GM21737 (cell line): ENCODE data around the gene KCNC1.

Source experiments
- ATAC-seq: cut with Tn5 transposase; IDR thresholded peaks from one replicate; pipeline ENCODE4 v1.9.1; 2021; ENCODE audit warnings: mild to moderate bottlenecking, moderate library complexity; ENCODE audit not compliant: unreplicated experiment

The KCNC1 gene

DNA sequence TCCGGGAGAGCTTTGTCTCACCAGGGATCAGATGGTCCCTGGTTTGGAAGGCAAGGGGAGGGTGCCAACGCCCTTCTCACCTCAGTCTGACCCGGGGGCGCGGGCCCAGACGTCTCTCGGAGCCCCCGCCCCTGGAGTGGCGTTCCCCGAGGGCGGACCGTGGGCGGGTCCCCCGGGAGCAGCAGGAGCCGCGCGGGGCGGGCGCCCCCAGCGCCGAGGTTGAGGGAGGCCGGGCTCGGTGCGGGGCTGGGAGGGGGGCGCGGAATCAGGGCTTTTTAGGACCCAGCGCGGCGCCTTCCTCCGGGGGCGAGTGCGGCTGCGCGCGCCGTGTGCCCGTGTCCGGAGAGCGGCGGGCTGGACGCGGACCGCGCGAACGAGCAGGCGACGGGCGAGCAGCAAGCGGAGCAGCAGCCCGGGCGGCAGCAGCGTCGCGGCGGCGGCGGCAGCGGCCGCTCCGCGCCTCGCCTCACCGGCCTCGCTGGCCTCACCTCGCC, at the start of gene KCNC1:
Gene KCNC1 (plus strand): TSS at position 364 of the 494 bp plus-strand sequence. CDS start 1,222 bp downstream, outside the sequence.
- ATAC-seq, result no peak

DNA sequence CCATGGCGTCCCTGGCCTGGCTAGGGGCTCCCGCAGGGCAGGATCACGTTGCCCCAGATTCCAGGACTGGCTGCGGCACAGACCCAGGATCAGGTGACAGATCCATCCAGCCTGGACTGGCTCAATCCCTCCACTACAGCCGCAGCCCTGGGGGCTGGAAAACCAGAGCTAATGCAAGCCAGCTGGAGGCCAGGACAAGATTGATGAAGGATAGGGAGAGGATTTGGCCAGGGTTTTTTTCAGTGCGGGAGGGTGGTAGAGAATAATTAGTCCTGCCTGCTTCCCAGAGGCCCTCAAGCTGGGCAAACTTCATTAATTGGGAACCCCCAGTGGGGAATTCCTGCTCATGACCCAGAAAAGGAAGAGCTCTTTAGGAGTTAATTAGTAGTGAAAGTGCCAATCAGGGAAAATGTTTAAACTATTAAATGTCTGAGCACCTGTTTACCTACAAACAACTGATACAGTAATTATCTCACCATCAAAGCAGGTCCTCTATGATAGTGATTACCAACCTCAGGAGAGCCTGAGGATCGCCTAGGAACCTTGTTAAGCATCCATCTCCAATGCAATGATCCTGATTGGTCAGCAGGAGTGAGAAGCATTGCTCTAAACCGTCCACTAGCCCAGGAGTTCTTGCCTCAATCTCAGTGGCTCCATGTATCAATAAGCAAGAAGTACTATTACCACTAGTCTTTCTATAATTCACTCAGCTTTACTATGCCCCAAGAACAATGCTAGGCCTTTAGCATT, 48.2 kb upstream of the KCNC1 start:
- ATAC-seq, result no peak

DNA sequence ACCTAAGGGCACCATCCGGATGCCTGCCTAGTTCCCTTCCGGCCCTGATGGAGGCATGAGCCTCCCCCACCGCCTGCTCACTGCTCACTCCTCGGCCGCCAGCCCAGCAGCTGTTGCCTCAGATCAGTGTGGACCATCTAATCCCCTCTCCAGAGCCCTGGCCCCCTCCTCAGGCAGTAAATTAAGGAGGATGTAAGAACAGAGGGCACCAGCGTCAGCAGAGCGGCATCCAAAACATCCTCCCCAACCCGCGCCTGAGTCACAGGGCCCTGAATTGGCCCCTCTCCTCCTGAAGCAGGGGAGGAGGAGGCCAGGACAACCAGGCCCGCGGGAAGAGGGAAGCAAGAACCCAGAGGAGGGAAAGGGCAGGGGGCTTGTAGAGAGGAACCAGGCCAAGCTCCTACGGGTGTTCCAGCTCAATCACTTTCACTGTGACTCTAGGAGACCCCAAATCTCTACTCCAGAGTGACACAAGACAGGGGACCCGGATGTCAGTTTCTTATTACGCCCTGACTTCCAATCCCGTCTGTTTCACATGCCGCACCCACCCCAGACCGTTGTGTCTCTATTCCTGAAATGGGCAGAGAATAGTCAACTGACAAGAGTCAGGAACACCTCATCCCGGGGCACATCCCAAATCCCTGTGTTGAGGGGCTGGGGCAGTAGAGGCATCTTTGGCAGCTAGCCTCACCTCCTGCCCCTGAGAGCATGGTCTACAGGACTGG, 46.5 kb upstream of the KCNC1 start:
- ATAC-seq, result no peak

DNA sequence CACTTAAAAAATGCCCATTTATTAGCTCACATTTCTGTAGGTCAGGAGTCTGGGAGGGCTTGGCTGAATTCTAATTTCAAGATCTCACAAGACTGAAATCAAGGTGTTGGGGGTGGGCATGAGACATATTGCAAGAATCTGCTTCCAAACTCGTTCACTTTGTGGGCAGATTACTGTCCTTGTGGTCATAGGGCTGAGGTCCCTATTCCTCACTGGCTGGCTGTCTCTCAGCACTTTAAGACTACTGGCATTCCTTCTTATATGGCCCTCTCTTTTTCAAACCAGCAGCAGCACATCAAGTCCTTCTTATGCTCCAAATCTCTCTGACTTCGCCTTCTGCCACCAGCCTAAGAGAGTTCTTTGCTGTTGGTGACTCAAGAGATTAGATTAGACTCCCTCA, 43.0 kb upstream of the KCNC1 start:
- no peak for ATAC-seq

DNA sequence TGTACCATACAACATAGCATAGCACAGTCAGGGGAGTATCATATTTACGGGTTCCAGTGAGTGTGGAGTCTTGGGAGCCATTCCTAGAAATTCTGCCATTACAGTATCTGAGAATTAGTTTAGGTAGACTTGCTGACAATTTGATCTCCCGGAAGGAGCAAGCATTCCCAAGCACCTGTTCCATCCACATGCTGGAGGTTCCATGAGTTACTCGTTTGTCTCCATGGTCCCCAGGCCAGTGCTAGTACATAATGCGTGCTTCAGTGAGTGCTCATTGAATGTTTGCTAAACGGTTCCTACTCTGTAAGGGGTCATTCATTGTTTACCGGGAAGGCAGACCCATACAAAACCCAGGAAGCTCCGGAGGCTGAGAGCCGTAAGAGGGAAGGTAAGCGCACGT, 42.6 kb upstream of the KCNC1 start:
- ATAC-seq, result no peak

DNA sequence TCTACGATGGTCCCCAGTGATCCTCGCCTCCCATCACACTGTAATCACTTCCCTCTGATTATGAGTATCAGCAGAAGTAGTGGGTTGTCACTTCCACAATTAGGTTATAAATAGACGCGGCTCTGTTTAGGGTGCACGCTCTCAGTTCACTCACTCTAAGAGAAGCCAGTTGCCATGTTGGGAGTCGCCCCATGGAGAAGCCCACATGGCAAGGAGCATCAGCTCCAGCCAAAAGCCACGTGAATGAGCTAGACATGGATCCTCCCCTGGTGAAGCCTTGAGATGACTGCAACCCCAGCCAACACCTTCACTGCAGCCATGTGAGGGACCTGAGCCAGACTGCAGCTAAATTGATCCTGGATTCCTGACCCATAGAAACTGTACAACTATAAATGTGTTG, 41.6 kb upstream of the KCNC1 start:
- no peak for ATAC-seq

DNA sequence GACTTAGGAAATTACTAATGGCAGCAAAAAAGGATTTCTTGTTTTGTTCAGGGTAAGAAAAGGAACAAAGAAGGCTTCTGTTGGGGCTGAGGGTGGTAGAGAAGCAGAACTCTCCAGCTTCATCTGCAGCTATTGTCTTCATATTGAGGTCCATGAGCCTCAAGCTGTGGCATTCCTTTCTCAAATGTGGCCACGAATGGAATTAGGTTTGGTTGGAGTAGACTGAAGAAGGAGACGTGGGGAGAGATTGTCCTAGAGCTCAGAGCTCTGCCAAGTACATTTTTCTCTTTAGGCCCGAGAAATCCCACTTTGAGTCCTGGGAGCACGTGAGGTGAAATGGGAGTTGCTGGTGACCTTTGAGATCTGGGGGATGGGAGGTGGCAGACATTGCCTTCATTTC, 41.0 kb upstream of the KCNC1 start:
- ATAC-seq, result no peak

DNA sequence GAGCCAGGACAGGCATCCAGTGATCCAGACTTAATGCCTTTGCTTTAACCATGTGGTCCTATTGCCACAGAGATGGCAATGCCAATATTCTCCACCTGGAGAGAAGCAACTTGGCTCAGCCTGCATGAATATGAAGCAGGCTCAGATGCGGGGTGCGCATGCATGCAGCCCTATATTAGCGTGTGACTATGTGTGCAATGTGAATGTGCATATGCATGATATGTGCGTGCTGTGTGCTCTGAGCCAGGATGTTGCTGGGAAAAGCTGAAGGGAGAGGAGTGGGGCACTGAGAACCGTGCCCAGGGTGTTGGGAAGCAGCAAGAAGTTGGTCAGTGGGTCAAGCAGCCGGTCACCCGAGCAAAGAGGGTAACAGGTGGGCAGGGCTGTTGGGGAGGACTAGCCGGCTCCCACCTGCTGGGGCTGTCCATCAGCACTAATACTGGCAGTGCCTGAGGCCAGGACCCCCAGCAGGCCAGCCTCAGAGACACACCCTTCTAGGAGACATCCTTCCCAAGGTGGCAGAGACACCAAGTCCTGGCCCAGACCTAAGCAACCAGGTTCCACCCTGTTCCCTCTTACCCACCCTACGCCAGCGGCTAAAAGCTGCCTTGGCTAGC, 40.0 kb upstream of the KCNC1 start:
- ATAC-seq, result no peak

DNA sequence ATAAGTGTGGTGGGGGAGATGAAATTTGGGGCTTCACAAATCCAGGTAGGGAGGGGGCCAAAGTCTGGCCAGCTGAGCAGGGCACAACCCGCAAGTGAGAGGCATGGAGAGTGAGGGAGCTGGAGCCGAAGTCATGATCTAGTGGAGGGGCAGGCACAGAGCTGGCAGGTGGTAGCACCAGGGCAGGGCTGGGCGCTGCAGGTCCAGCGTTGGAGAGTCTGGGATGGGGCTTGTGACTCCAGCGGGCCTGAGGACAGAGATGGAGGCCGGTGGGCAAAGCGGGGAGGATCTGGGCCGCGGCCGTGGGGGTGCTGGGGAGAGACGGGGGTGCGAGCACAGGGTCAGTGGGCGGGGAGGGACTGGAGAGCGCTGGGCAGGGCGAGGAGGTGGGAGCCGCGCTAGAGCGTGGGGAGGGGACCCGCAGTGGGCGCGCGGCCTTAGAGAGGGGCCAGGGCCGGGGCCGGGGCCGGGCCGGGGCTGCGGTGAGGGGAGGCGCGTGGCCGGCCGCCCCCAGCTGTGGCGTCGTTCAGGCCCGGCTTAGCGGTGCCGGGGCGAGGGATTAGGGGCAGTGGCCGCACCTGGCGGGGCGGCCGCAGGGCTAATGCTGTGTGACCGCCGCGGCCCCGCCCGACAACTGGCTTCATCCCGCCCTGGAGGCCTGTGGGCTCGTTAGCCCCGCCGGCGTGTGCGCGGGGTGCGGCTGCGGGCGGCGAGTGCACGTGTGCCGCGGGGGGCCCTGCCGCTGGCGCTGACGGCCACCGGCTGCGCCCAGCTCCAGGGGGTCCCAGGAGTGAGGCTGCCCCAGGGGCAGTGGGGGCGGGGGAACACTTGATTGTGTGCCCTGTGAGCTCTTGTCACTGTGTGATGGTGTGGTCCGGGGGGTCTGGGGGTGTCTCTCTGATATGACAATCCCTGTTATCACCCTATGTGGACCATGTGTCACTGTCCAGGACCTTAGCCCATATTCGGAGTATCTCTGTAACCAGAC, 38.8 kb upstream of the KCNC1 start:
- no peak for ATAC-seq

DNA sequence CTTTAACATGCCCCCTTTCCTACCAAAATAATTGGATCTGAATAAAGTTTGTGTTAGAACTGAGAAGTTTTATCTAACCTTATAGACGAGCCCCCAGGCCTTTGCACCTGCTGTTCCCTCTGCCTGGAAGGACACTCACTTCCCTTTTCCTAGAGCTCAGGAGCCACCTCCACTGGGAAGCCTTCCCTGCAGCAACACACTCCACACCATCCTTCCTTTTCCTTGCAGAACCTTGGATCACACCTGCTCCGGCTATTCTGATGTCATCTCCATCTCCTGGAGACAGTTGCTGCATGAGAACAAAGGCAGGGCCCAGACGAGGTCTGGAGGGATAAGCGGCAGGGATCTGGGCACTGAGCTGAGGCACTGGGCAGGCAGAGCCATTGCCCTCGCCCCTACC, 37.8 kb upstream of the KCNC1 start:
- ATAC-seq, result no peak

DNA sequence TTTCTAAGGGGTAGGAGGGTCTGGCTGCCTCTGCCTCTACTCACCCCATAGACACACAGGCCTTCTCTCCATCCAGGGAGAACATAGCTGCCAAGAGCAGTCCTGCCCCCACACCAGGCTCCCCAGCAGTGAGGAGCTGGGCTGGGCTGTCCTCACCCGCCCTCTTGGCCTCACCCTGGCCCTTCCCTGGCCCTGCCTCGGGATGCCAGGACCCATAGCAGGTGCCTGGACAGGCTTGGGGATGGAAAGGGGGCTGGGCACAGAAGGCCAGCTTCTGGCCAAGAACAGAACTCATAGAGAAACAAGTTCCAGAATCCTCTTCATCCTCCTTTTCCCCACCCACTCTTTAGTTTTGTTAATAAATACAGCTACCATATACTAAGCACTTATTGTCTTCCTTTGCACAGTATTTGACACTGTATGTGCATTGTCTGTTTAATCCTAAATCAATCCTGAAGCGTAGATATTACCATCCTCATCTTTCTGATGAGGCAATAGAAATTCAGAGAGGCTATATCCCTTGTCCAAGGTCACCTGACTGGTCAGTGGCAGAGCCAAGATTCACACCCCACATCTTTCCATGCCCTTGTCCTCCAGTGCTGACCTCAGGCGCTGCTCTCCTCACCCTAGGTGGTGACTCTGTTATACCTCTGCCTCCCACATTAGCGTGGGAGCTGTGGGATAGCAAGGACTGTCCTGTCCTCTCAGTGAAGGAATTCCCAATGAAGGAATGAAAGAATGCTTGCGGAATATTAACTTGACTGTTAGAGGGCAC, 37.2 kb upstream of the KCNC1 start:
- ATAC-seq, result no peak

DNA sequence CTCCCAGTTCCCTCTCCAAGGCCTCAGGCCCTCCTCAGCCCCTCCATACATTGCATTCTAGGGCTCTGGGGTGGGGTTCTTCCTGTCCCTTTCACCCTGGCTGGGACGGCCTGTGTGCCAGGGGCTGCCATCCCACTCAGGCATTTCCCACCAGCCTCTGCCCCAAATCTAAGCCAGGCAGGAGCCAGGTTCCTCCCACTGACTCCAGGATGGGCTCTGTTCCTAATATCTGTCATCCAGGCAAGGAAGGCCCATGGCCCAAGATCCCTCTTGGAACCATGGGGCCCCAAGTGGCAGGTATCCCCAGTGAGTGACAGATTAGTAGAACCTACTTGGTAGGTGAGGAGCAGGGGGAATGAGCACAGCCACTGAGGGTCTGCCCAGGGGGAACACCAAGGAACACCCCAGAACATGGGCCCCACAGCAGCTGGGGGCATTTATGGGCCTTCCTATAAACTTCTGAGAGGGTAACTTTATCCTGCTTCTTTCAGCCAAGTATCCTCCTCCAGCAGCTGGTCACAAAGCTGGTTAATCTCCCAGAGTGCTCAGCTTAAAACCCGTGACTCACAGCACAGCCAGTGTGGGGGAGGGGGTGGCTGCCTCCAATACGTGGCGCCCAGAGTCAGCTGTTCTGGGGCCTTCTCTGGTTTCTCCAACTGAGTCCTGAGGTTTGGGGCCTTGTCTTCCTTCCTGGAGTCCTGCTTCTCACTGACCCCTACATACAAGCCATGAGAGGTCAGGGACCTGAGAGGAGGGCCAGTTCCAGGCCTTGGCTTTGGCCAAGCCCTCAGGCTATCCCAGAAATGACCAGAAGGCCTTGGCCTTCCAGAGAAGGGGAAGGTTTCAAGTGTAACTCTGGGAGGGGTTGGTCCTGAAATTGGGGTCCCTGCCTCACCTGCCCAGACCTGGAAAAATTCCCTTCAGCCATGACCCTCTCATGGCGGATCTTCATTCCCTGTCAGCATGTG, 35.1 kb upstream of the KCNC1 start:
- no peak for ATAC-seq

DNA sequence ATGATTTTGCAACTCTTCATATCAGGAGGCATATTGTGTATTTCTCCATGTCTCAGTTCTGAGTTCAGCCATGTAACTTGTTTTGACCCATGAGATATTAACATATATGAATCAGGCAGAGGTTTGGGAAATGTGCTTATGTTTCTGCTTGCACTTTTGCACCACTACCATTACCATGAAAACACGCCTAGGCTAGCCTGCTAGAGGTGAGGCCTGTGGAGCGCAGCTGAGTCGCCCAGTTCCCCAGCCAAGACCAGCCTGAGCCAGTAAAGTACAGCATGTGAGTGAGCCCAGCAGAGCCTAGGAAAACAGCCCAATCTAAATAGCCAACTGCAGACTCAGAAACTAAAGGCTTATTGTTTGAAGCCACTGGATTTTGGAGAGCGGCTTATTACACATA, 33.6 kb upstream of the KCNC1 start:
- no peak for ATAC-seq

DNA sequence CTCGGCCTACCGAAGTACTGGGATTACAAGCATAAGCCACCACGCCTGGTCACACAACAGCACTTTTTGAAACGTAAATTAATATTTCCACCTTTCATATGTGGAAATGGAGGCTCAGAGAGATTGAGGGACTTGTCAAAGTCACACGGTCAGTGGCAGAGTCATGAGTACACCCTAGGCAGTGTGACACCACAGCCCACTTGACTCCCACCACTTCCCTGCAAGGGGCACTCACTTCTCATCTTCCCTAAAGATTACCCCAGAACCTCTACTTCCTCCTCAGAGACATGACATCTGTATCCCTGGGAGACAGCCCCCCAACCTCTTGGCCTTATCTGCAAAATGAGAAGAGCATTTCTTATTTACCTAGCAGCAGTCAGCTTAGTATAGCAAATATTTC, 31.7 kb upstream of the KCNC1 start:
- no peak for ATAC-seq

DNA sequence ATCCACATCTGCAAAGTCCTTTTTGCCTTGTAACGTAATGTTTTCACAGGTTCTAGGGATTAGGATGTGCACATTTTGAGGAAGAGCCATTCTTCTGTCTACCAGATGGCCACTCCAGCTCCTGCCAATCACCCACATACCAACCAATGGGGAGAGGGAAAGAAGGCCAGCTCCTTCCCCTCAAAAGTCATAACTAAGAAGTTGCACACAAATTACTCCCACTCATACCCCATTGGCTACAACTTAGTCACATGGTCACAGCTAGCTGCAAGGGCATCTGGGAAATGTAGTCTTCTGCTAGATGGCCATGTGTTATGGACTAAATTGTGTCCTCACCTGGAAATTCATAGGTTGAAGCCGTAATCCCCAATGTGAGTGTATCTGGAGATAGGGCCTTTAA, 30.6 kb upstream of the KCNC1 start:
- no peak for ATAC-seq

DNA sequence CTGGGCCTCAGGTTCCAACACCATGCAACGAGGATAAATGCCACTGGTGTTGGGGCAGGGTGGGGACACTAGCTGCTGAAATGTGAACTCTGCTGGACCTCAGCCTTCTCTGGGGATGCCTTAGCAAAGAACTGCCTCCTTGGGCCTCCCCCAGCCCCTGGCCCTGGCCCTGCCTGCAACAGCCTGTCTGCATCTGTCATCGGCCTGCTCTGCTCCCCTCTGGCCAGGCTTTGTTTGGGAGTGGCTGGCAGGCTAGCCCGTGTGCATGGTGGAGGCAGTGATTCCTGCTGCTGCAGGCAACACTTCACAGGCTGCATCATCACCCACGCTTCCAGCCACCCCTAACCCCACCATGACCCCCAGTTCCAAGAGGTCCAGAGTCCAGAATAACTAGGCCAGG, 26.8 kb upstream of the KCNC1 start:
- no peak for ATAC-seq

DNA sequence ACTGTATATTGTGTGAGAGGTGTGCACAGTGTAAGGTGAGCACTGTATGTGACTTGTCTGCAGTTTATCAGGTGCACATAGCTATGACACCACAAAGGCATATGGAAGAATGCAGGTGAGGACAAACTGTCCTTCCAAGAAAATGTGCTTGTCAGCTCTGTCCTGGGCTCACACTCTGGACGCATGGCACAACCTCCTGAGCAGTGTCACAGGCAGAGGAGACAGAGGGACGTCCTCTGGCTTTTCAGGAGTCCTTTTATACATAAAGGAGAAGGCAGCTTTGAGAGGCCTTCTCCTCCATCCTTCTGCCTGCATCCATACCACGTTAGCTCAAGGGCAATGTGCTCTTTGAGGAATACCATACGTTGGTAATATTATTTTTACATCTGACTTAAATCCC, 22.7 kb upstream of the KCNC1 start:
- no peak for ATAC-seq

DNA sequence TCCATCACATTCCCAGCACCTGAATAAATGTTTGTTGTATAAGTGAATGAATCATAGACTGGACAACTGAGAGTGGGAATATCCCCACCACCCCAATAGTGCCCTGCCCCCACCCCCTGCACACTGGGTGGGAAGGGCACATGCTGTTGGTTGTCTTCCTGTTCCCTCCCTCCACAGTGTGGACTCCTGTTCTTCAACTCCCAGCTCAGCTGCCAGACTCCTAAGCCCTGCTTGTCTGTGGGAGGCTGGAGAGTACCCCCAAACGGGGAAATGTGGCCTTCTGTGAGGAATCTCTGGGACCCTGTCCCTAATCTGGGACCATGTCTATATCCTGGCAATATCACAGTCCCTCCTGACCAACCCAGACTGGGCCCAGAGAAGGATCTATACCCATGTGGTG, 20.7 kb upstream of the KCNC1 start:
- no peak for ATAC-seq

DNA sequence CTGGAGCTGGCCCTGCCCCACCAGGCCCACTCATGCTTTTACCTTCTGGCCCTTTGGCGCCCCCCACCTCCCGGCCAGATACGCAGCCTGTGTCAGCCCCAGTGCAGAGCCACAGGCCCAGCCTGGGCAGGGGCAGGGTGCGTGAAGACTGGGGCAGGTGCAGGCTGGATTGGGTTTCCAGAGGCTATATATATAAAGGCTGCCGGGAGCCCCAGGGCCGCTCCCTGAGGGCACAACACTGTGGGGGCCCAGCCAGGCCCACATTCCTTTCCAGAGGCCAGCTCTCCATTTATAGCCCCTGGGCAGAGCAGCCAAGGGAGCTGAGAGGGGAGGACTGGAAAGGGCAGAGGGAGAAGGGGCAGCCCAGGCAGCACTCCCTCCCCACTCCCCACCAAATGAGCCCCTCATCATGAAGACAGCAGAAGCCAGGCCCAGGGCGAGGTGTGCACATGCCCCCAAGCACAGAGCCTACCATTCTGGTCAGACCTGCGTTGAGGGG, 20.2 kb upstream of the KCNC1 start:
- no peak for ATAC-seq
